ENCODE measurements around the gene LUC7L2.
"Not testable (repeated sequence)": the region's sequence is repeated elsewhere in the genome, so short reads cannot be mapped to it uniquely, and the experiment has no call there.

Gene LUC7L2

DNA sequence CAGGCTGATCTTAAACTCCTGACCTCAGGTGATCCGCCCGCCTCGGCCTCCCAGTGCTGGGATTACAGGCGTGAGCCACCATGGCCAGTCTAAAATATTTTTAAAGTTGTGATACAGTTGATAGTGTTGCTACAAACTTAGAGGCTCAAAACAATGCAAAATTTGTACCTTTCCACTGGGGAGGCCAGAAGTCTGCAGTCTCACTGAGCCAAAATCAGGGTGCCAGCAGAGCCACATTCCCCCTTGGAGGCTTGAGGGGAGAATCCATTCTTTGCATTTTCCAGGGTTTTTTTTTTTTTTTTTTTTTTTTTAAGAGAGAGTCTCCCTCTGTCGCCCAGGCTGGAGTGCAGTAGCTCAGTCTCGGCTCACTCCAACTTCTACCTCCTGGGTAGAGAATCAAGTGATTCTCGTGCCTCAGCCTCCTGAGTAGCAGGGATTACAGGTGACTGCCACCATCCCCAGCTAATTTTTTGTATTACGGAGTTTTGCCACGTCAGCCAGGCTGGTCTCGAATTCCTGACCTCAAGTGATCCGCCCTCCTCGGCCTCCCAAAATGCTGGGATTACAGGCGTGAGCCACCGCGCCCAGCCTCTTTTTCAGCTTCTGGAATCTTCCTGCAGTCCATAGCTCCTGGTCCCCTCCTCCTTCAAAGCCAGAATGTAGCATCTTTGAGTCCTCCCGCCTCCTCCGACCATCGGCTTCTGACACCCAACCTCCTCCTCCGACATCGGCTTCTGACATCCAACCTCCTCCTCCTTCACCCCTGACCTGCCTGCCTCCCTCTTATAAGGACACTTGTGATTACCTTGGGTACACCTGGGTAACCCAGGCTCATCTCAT lies 86.6 kb downstream of the LUC7L2 start:
- DNase-seq (ENCODE audit: low spot score), result no peak

DNA sequence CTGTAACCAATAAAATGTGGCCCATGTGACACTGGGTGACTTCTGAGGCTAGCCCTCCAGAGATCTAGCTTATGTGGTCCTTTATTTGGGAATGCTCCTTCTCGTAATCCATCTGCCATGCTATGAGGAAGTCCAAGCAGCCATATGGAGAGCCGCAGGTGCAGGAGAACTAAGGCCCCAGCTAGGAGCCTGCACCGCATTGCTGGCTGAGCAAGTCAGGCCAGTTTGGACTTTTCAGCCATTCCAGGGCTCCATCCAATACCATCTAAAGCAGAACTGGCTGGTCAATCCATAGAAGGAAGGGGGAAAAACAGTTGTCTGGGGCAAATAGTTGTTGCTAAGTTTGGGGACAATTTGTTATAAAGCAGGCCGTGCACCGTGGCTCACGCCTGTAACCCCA lies 91.2 kb downstream of the LUC7L2 start:
- no peak for DNase-seq (ENCODE audit: low spot score)

DNA sequence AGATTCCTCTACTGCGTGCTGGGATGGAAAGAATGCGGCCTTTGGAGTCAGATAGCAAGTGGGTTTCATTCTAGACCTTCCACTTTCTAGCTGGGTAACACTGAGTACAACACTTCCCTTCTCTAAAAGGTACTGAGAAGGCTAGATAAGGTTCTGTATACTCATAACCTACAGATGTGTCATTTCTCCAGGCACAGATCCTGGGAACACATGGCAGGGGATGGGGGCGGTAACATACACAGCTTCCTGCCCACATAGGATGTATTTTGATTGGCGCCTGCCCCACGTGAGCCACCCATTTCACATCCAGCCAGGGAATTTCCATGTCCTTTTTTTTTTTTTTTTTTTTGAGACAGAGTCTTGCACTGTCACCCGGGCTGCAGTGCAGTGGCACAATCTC lies 91.9 kb downstream of the LUC7L2 start:
- DNase-seq (ENCODE audit: low spot score), result no peak

DNA sequence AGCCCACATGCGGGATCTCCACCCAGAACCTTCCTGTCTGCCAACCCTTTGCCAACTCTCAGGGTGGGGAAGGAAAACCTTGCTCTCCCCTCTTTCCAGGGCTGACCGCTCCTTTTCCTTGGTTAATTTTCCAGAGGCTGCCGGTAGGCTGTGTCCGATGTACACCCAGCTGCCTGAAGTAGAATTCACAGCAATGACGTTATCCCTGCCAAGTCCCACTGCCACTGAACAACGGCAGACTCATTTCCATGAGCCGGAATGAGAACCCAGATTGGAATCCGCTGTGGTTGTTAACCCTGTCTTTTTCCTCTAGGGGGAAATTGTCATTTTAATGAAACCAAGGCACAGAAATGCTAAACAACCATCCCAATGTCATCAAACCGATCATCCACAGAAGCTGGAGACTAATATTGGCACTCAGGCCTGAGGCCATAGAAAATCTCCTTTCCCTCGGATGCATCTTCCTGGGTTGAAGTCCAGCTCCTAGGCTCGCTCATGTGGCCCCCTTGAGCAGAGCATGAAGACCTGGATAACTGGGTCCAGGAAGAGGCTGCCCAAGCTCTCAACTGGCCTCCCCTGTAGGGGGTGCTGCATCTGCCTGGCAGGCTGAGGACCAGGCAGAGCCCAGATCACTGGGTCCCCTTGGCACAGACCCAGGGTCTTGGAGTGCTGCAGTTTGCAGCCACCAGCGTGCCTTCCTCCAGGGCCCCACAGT lies 93.4 kb downstream of the LUC7L2 start:
- DNase-seq (ENCODE audit: low spot score), result no peak

DNA sequence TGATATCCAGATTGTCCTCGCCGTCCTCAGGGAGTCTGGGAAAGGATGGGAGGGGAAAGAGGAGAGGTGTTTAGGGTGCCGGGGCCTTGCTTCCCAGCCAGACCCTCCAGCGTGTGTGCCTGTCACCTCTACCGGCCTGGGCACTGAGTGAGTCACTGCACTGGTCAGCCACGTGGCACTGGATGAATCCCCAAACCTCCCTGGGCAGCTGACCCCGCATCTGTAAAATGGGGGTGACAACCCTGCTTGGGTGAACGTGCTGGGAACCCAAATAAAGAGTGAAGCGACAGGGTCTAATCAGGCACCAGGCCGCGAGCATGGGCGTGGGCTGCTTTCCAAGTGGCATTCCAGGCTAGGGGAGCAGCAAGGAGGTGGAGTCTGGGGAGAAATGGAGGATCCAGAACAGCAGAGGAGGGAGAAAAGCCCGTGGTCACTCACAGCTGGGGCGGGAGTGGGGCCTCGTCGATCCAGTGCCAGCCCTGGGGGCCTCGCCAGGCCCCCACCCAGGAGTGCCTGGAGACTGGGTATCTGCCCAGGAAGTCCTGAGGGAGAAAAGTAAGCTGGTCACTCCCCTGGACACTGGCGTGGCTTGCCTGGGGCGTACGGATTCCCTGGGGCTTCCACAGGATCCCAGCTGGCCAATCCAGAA lies 94.1 kb downstream of the LUC7L2 start:
- no peak for DNase-seq (ENCODE audit: low spot score)

DNA sequence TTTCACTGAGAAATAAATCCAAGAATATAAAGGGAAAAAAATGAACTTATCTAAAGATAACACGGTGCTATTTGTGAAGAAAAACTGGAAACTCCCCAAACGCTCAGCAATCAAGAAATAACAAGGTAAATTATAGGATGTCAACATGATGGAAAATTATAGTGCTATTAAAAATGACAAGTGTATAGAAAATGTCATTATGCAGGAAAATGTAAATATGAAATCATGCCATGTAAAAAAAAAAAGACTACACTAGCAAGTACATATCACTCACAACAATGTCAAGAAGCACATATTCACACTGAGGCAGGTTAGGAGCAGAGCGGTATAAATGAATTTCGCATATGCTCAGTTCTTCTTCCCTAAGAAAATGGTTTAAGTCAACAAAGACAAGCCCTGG lies 96.1 kb downstream of the LUC7L2 start:
- DNase-seq (ENCODE audit: low spot score), result no peak

DNA sequence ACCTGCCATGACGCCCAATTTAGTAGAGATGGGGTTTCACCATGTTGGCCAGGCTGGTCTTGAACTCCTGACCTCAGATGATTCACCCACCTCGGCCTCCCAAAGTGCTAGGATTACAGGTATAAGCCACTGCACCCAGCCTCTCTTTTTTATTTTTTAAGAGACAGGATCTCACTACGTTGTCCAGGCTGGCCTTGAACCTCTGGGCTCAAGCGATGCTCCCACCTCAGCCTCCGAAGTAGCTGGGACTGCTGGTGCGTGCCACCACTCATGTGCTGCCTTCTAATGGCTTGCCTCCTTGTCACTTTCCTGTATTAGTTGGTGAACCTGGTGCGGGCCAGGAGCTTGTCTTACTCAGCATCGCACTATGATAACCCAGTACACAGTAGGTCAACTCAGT lies 96.8 kb downstream of the LUC7L2 start:
- DNase-seq (ENCODE audit: low spot score), result no peak

DNA sequence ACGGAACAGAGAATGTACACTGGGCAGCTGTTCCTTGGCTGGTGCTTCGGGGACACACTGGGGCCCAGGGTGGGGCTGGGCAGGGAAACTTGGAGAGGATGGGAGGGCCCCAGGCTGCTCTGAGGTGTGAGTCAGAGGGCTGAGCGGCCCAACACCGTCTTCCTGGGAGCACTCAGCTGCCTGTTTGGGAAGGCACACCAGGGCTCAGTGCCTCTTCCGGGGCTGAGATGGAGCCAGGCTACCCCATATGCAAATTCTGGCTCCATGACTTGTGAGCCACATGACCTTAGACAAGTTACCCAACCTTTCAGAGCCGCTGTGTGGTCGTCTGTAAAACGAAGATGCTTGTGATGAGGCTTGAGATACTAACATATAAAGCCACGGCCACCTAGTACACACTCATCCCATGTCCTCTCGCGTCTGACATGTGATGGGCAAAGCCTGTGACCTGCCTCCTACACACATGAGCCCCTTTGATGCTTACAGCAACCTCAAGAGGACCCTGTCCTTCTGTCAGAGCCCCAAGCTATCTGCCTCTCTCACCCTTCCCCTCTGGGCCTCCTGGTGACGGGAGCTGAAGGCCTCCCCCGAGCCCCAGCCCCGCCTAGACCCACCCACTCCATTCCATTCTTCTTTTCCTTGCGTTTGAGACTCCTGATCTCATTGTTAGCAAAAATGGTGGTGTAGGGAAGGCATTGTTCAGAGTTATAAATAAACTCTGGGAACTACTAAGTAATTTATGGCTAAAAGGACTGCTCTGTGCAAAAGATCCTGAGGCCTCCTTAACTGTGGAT lies 97.7 kb downstream of the LUC7L2 start:
- DNase-seq (ENCODE audit: low spot score), result no peak

DNA sequence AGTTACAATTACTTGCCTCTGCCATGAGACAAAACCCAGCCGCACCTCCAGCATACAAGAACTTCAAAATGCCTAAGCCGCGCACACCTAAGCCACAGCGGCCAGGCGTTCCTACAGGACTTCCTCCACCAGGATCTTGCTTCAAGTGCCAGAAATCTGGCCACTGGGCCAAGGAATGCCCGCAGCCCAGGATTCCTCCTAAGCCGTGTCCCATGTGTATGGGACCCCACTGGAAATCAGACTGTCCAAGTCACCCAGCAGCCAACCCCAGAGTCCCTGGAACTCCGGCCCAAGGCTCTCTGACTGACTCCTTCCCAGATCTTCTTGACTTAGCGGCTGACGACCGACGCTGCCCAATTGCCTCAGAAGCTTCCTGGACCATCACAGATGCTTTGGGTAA lies 103.7 kb downstream of the LUC7L2 start:
- not testable (repeated sequence) for DNase-seq (ENCODE audit: low spot score)

DNA sequence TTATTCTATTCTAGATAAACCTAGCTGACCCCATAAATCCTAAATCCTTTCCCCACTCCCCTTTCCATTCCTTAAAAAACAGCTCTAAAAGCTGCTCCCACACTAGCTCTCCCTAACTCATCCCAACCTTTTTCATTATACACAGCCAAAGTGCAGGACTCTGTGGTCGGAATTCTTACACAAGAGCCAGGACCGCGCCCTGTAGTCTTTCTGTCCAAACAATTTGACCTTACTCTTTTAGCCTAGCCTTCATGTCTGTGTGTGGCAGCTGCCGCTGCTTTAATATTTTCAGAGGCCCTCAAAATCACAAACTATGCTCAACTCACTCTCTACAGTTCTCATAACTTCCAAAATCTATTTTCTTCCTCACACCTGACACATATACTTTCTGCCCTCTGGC lies 104.8 kb downstream of the LUC7L2 start:
- DNase-seq (ENCODE audit: low spot score), result not testable (repeated sequence)

DNA sequence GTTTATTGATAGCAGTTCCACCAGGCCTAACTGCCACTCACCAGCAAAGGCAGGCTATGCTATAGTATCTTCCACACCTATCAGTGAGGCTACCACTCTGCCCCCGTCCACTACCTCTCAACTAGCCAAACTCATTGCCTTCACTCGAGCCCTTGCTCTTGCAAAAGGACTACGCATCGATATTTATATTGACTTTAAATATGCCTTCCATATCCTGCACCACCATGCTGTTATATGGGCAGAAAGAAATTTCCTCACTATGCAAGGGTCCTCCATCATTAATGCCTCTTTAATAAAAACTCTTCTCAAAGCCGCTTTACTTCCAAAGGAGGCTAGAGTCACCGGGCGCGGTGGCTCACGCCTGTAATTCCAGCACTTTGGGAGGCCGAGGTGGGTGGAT lies 105.4 kb downstream of the LUC7L2 start:
- not testable (repeated sequence) for DNase-seq (ENCODE audit: low spot score)

DNA sequence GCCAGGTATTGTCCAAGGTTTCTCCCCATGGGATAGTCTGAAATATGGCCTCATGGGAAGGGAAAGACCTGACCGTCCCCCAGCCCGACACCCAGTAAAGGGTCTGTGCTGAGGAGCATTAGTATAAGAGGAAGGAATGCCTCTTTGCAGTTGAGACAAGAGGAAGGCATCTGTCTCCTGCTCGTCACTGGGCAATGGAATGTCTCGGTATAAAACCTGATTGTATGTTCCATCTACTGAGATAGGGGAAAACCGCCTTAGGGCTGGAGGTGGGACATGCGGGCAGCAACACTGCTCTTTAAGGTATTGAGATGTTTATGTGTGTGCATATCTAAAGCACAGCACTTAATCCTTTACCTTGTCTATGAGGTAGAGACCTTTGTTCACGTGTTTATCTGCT lies 108.0 kb downstream of the LUC7L2 start:
- DNase-seq (ENCODE audit: low spot score), result not testable (repeated sequence)

DNA sequence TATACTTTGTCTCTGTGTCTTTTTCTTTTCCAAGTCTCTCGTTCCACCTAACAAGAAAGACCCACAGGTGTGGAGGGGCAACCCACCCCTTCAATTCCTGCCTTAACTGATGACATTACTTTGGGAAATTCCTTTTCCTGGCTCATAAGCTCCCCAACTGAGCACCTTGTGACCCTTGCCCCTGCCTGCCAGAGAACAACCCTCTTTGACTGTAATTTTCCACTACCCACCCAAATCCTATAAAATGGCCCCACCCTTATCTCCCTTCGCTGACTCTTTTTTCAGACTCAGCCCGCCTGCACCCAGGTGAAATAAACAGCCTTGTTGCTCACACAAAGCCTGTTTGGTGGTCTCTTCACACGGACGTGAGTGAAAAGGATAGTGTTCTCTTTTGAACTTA lies 108.6 kb downstream of the LUC7L2 start:
- not testable (repeated sequence) for DNase-seq (ENCODE audit: low spot score)

DNA sequence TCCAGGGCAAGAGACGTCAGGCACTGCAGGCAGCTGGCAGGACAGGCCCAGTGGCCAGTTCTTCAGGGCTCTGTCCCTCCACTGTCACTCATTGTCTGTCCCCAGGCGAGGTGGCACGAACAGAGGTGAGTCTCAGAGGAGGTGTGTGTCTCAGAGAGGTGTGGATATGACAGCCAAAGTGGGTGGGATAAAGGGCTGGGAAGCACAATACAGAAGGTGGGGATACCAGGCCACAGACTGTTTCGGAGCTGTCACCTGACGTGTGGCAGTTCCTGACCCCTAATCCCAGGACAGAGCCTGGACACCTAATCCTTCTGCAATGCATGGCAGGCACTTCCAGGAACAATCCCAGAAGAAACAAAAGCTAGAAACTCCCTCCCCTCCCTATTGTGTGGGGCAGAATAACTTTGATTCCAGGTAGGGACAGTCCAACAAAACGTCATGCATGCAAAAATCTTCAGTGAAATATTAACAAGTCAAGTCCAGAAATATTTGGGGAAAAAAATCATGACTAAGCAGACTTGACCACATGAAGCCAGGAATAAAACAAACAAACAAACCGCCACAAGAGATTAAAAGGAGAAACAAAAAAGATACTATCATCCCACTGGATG lies 112.2 kb downstream of the LUC7L2 start:
- DNase-seq (ENCODE audit: low spot score), result no peak
